K562 (cell line): Measurements from ENCODE around the gene CEP20. TPM values are rescaled to one million over a fixed set of nuclear protein-coding genes. Genes with fewer than 3 reads are reported as not detected.

Source experiments
- ATAC-seq: fragments of 200-7000 bp; cut with Tn5 transposase; 3 replicates; pipeline ENCODE4 v1.9.1; 2020; ENCODE audit warnings: moderate library complexity
- BruUV-seq: library from RNA; stranded (reverse); fragments of 400-500 nt; replicated peaks from 2 replicates; lab custom pipeline; 2021; lab: Mats Ljungman, UMichigan
- CTCF ChIA-PET: fragments of 300-600 bp; formaldehyde crosslinking; extraction: SDS; loops from one replicate; lab custom pipeline; 2021; ENCODE audit warnings: low intra/inter-chr PET ratio; lab: Yijun Ruan, JAX
- POLR2A ChIA-PET: fragments of 300-600, 350-650 bp; sonication (Branson Sonifier 250); formaldehyde crosslinking; extraction: SDS; loops from one replicate; lab custom pipeline; 2021; ENCODE audit warnings: antibody characterized with exemption, inconsistent platforms; lab: Yijun Ruan, JAX
- DNase-seq, 4 experiments: peaks; one replicate each; pipeline versions ENCODE4 v3.0.0 to v3.0.0-alpha.2; 2011 to 2018; ENCODE audit warnings: low spot score in 3 of 4, mixed read lengths in 3 of 4; ENCODE audit errors: extremely low read depth in 1 of 4
- FAIRE-seq: peaks from 2 replicates; lab custom pipeline; 2011; peaks lifted over from hg19 to GRCh38; lab: Jason Lieb, UNC
- H2AFZ ChIP-seq: 2 replicates; pipeline ENCODE4 v1.6.0; 2011; ENCODE audit warnings: low read depth, low read length, control low read depth, inconsistent platforms
- H3K27ac ChIP-seq: fragments of 200-600 bp; 3 replicates; pipeline ENCODE4 v1.8.0; 2011; ENCODE audit warnings: low read depth, mild to moderate bottlenecking, control low read depth, inconsistent platforms, low read length, moderate library complexity, mixed read lengths; ENCODE audit errors: extremely low read depth
- H3K27me3 ChIP-seq, 2 experiments: fragments of 300-600 bp in 1 of 2; 2 replicates in 1 of 2; 3 replicates in 1 of 2; pipeline versions ENCODE4 v1.6.0 to v1.8.0; 2011; ENCODE audit warnings: inconsistent platforms in 2 of 2, low read length in 2 of 2, mild to moderate bottlenecking in 1 of 2, mixed read lengths in 1 of 2, moderate library complexity in 1 of 2; ENCODE audit not compliant: control insufficient read depth in 2 of 2, insufficient read depth in 2 of 2
- H3K36me3 ChIP-seq: fragments of 300-600 bp; 3 replicates; pipeline ENCODE4 v1.8.0; 2011; ENCODE audit warnings: mild to moderate bottlenecking, low read length, inconsistent platforms; ENCODE audit not compliant: control insufficient read depth, insufficient read depth
- H3K4me1 ChIP-seq, 2 experiments: fragments of 200-600 bp in 1 of 2; replicated peaks in 1 of 2; 2 replicates in 1 of 2; 3 replicates in 1 of 2; pipeline versions ENCODE4 v1.5.1 to v1.8.0; 2011; ENCODE audit warnings: inconsistent platforms in 2 of 2, low read length in 2 of 2, mild to moderate bottlenecking in 1 of 2, mixed read lengths in 1 of 2, moderate library complexity in 1 of 2; ENCODE audit not compliant: control insufficient read depth in 2 of 2, insufficient read depth in 2 of 2
- H3K4me2 ChIP-seq: 2 replicates; pipeline ENCODE4 v1.6.1; 2011; ENCODE audit warnings: low read length, control low read depth, inconsistent platforms, mixed read lengths; ENCODE audit not compliant: insufficient read depth
- H3K4me3 ChIP-seq: fragments of 200-600 bp; sonication (generic), shearing (Covaris generic); 2 replicates; pipeline ENCODE4 v1.5.1; 2016; ENCODE audit warnings: control low read depth, inconsistent platforms
- H3K79me2 ChIP-seq: fragments of 200-600 bp; 3 replicates; pipeline ENCODE4 v1.8.0; 2011; ENCODE audit warnings: low read length, inconsistent platforms; ENCODE audit not compliant: control insufficient read depth, insufficient read depth
- H3K9ac ChIP-seq, 2 experiments: 2 replicates each; pipeline versions ENCODE4 v1.6.0 to v1.6.1; 2011; ENCODE audit warnings: low read depth in 2 of 2, low read length in 2 of 2, control low read depth in 1 of 2, inconsistent platforms in 1 of 2, mild to moderate bottlenecking in 1 of 2, mixed read lengths in 1 of 2; ENCODE audit not compliant: insufficient read depth in 1 of 2
- H3K9me1 ChIP-seq: one replicate; pipeline ENCODE4 v1.6.0; 2011; ENCODE audit warnings: inconsistent platforms, mild to moderate bottlenecking, low read length, moderate library complexity; ENCODE audit not compliant: control insufficient read depth, insufficient read depth
- H3K9me3 ChIP-seq: replicated peaks from 2 replicates; pipeline ENCODE4 v1.5.1; 2011; ENCODE audit warnings: low read depth, low read length, inconsistent platforms; ENCODE audit not compliant: control insufficient read depth, insufficient read depth
- H4K20me1 ChIP-seq: replicated peaks from 2 replicates; pipeline ENCODE4 v1.6.1; 2011; ENCODE audit warnings: low read length, inconsistent platforms, mixed read lengths; ENCODE audit not compliant: control insufficient read depth, insufficient read depth
- BHLHE40 ChIP-seq: IDR thresholded peaks from 2 replicates; pipeline ENCODE4 v1.6.1; 2011; ENCODE audit warnings: low read length, improper control_type of control experiment
- BRCA1 ChIP-seq, 2 experiments: fragments of 450-650 bp in 1 of 2; sonication (generic) in 1 of 2; formaldehyde crosslinking in 1 of 2; IDR thresholded peaks; 2 replicates each; pipeline versions ENCODE4 v1.5.0 to v1.6.1; 2017 to 2020; ENCODE audit warnings: mild to moderate bottlenecking in 1 of 2, missing genetic modification reagents in 1 of 2
- CBX2 ChIP-seq: fragments of 200-600 bp; sonication (generic); IDR thresholded peaks from one replicate; pipeline ENCODE4 v1.6.1; 2012; ENCODE audit warnings: mild to moderate bottlenecking, low read length, inconsistent platforms; ENCODE audit not compliant: insufficient read depth, poor library complexity, severe bottlenecking
- FOXO4 ChIP-seq: fragments of 450-650 bp; formaldehyde crosslinking; IDR thresholded peaks from 2 replicates; pipeline ENCODE4 v1.4.0; 2020; ENCODE audit warnings: mild to moderate bottlenecking, moderate library complexity
- NFATC3 ChIP-seq: fragments of 450-650 bp; IDR thresholded peaks from 2 replicates; pipeline ENCODE4 v1.6.1; 2017; ENCODE audit warnings: mild to moderate bottlenecking
- PHF21A ChIP-seq: fragments of 450-650 bp; IDR thresholded peaks from 2 replicates; pipeline ENCODE4 v1.6.1; 2017; ENCODE audit warnings: low read depth, borderline replicate concordance
- POLR2A ChIP-seq: fragments of 450-650 bp; conservative IDR thresholded peaks from 2 replicates; pipeline ENCODE4 v1.6.1; 2016
- RBM14 ChIP-seq: fragments of 200-400 bp; formaldehyde crosslinking; IDR thresholded peaks from 2 replicates; pipeline ENCODE4 v1.6.1; 2018; ENCODE audit warnings: low read depth, mild to moderate bottlenecking, low read length, moderate library complexity, borderline replicate concordance; ENCODE audit not compliant: insufficient read depth
- RBM25 ChIP-seq: fragments of 200-400 bp; formaldehyde crosslinking; IDR thresholded peaks from 2 replicates; pipeline ENCODE4 v1.6.1; 2018; ENCODE audit warnings: low read length, low read depth, moderate library complexity; ENCODE audit not compliant: severe bottlenecking
- SMAD3 ChIP-seq: fragments of 450-650 bp; formaldehyde crosslinking; conservative IDR thresholded peaks from 2 replicates; pipeline ENCODE4 v1.4.0; 2020; ENCODE audit warnings: mild to moderate bottlenecking
- SMARCA4 ChIP-seq: fragments of 450-650 bp; IDR thresholded peaks from 2 replicates; pipeline ENCODE4 v1.6.1; 2016
- SNIP1 ChIP-seq: fragments of 450-650 bp; IDR thresholded peaks from 2 replicates; pipeline ENCODE4 v1.7.1; 2017; ENCODE audit warnings: low read depth, mild to moderate bottlenecking
- SP2 ChIP-seq: IDR thresholded peaks from 2 replicates; pipeline ENCODE4 v1.6.1; 2011; ENCODE audit warnings: mild to moderate bottlenecking, low read depth, low read length, moderate library complexity; ENCODE audit not compliant: poor library complexity, severe bottlenecking; ENCODE audit errors: extremely low read depth
- ZBTB2 ChIP-seq: fragments of 450-650 bp; IDR thresholded peaks from 2 replicates; pipeline ENCODE4 v1.6.1; 2016; ENCODE audit warnings: antibody characterized with exemption
- ZEB2 ChIP-seq: fragments of 450-650 bp; IDR thresholded peaks from 2 replicates; pipeline ENCODE4 v1.6.1; 2016
- ZFP1 ChIP-seq: fragments of 450-650 bp; formaldehyde crosslinking; IDR thresholded peaks from 2 replicates; pipeline ENCODE4 v1.4.0; 2020; ENCODE audit warnings: mild to moderate bottlenecking, mixed read lengths
- ZNF384 ChIP-seq: IDR thresholded peaks from 2 replicates; pipeline ENCODE4 v1.6.1; 2012; ENCODE audit warnings: low read depth, low read length, improper control_type of control experiment
- ZNF507 ChIP-seq: conservative IDR thresholded peaks from 2 replicates; pipeline ENCODE4 v1.6.1; 2017; ENCODE audit warnings: missing genetic modification characterization, missing compliant biosample characterization
- ZNF668 ChIP-seq: fragments of 250-450 bp; sonication (Bioruptor Pico); IDR thresholded peaks from 2 replicates; pipeline ENCODE4 v1.8.0; 2022; ENCODE audit warnings: mild to moderate bottlenecking, inconsistent platforms
- WGBS: fragments of 100-300 bp; shearing (Covaris generic); methylation state at CpG from one replicate; pipeline ENCODE4 v1.1.6; 2016; ENCODE audit warnings: low coverage, mixed read lengths; ENCODE audit not compliant: insufficient coverage; ENCODE audit errors: missing lambda C conversion rate; 5-methylcytosine and 5-hydroxymethylcytosine counted together
- in situ Hi-C: fragments of 300-500 bp; cut with MboI; formaldehyde crosslinking; loops from 4 replicates; pipeline ENCODE4 v1.15.0; 2018; ENCODE audit warnings: inconsistent platforms, mixed read lengths
- intact Hi-C: fragments of 100-400 bp; cut with micrococcal nuclease; formaldehyde crosslinking; loops from 2 replicates; pipeline ENCODE4 v1.14.2; 2022
- polyA plus RNA-seq, 8 experiments: library from polyadenylated mRNA; depleted of rRNA in 4 of 8; stranded (reverse) in 5 of 8; unstranded in 3 of 8; fragments of >200 nt; fragmentation: Nextera tagmentation in 2 of 8; fragmentation: Illumina TruSeq in 1 of 8; extraction: Ambion mirVana in 2 of 8; extraction: Trizol in 1 of 8; gene quantifications; 2 replicates each; pipeline versions ENCODE4 v1.2.1 to v1.2.3, GENCODE V29; 2011 to 2014; ENCODE audit warnings: inconsistent platforms in 1 of 8, missing spikeins in 1 of 8
- total RNA-seq, 7 experiments: library from RNA; depleted of rRNA in 6 of 7; stranded (reverse); fragments of >200 nt in 6 of 7; fragmentation: Illumina TruSeq in 2 of 7; extraction: Trizol in 2 of 7; gene quantifications; 2 replicates each; pipeline versions ENCODE4 v1.2.1 to v1.2.3, GENCODE V29; 2011 to 2021; ENCODE audit warnings: low replicate concordance in 1 of 7
- TF ChIP-seq, protein P1 (sequence below): fragments of 250-450 bp; sonication (Bioruptor Pico); IDR thresholded peaks from 2 replicates; pipeline ENCODE4 v1.8.0; 2021; ENCODE audit warnings: moderate library complexity, mild to moderate bottlenecking, inconsistent platforms

Gene CEP20
- total and polyA plus RNA-seq, 9 of the 15 experiments (the other 6 are each of a cell fraction or from before 2014, with no cell fraction given) = 41.3 to 150 (median 104) TPM

DNA sequence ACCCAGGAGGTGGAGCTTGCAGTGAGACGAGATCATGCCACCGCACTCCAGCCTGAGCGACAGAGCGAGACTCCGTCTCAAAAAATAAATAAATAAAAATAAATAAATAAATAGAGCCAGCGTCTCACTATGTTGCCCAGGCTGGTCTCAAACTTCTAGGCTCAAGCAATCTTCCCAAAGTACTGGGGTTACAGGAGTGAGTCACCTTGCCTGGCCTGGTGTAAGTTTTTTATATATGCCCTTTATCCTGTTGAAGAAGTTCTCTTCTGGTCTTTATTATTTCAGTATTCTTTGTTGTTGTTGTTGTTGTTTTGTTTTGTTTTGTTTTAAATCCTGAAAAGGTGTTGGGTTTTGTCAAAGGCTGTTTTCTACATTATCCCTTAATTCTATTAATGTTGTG lies 30.9 kb upstream of the CEP20 start:
- FAIRE-seq (no peak), ATAC-seq (no peak), DNase-seq (no peak)
- in situ Hi-C loops = no loop called here
- no peaks in the 10 kb centered on the region for H3K9me3 ChIP-seq
- H3K9me1 ChIP-seq = no peaks in the 10 kb centered on the region
- WGBS = 76% methylated on average over 6 of the region's 6 CpGs
- H2AFZ ChIP-seq = no peak overlapping the region
- no peak overlapping the region for H3K9ac ChIP-seq
- no peaks in the 10 kb centered on the region for H3K4me1 ChIP-seq
- no peaks in the 10 kb centered on the region for H3K79me2 ChIP-seq
- no peaks in the 10 kb centered on the region for H4K20me1 ChIP-seq
- BruUV-seq = no TSS peak
- no peaks in the 10 kb centered on the region for H3K36me3 ChIP-seq
- no peaks in the 10 kb centered on the region for H3K27me3 ChIP-seq
- no peak overlapping the region for H3K4me3 ChIP-seq
- intact Hi-C loops = no loop called here
- TF ChIP-seq, protein P1, sequence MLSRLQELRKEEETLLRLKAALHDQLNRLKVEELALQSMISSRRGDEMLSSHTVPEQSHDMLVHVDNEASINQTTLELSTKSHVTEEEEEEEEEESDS (CRISPR knock-in tag) = no peak
- TF ChIP-seq SMAD3 (CRISPR knock-in tag) (no peak), POLR2A (no peak), RBM25 (no peak), FOXO4 (CRISPR knock-in tag) (no peak), ZEB2 (no peak), SNIP1 (no peak), CBX2 (no peak), ZBTB2 (no peak), BHLHE40 (no peak), SMARCA4 (no peak), ZNF507 (tag) (no peak), RBM14 (no peak), PHF21A (no peak), ZFP1 (CRISPR knock-in tag) (no peak), SP2 (no peak), BRCA1 (IDR thresholded peaks at IDR 0.05) (no peak), BRCA1 (CRISPR knock-in tag; IDR thresholded peaks at IDR 0.05) (no peak), NFATC3 (no peak), ZNF384 (no peak), ZNF668 (CRISPR knock-in tag) (no peak)
- H3K27ac ChIP-seq = no peak overlapping the region
- CTCF ChIA-PET = no interaction called here
- POLR2A ChIA-PET = no interaction called here
- H3K4me2 ChIP-seq = no peak overlapping the region
